Stomach (tissue), 4 donors: ENCODE results near the gene CRAMP1.

ENCODE experiments used
- CTCF ChIP-seq, 7 experiments: fragments of 450-650 bp in 4 of 7; fragments of 200-600 bp in 3 of 7; sonication (generic) in 3 of 7; IDR thresholded peaks; one replicate each; pipeline ENCODE4 v1.5.1; 2016 to 2019; ENCODE audit warnings: antibody characterized with exemption in 7 of 7, control low read depth in 2 of 7, mild to moderate bottlenecking in 1 of 7
- EP300 ChIP-seq: sonication (generic); formaldehyde crosslinking; IDR thresholded peaks from one replicate; pipeline ENCODE4 v1.6.1; 2017; ENCODE audit warnings: antibody characterized with exemption
- POLR2A ChIP-seq, 4 donors: fragments of 450-650 bp; IDR thresholded peaks; one replicate each; pipeline ENCODE4 v1.6.1; 2016; ENCODE audit warnings: antibody characterized with exemption in 4 of 4, control low read depth in 2 of 4, mild to moderate bottlenecking in 1 of 4, moderate library complexity in 1 of 4
- POLR2AphosphoS5 ChIP-seq, 3 donors: sonication (generic); formaldehyde crosslinking; IDR thresholded peaks; one replicate each; pipeline ENCODE4 v1.6.1; 2016; ENCODE audit warnings: antibody characterized with exemption in 3 of 3

GRCh38 chr16:1626776-1627175 is 14.6 kb downstream of the CRAMP1 start:
- no peak for TF ChIP-seq EP300
- TF ChIP-seq CTCF (IDR thresholded peaks at IDR 0.05), result no peak
- no peak for TF ChIP-seq POLR2A (IDR thresholded peaks at IDR 0.05)
- no peak for TF ChIP-seq POLR2AphosphoS5 (IDR thresholded peaks at IDR 0.05)
